Caki2 (cell line): ENCODE results near the gene HAUS2. TPM values are rescaled to one million over a fixed set of nuclear protein-coding genes. Genes with fewer than 3 reads are reported as not detected.
A peak's percentile ranks its signal among the peaks of the same experiment; 100 is the strongest.
"Not testable (repeated sequence)": the region's sequence is repeated elsewhere in the genome, so short reads cannot be mapped to it uniquely, and the experiment has no call there.

ENCODE experiments used
- DNase-seq: peaks from one replicate; pipeline ENCODE4 v3.0.0-alpha.2; 2015; ENCODE audit warnings: low read depth
- in situ Hi-C: cut with HindIII; loops from 2 replicates; pipeline ENCODE4 v1.10.0; 2016; ENCODE audit warnings: low sequenced_read_pairs, low pct_unique_long_range_greater_than_20kb, mixed read lengths
- total RNA-seq: library from RNA; depleted of rRNA; stranded (reverse); fragments of >200 nt; shearing (Covaris generic); gene quantifications from 2 replicates; pipeline ENCODE4 v1.2.3, GENCODE V29; 2014; ENCODE audit warnings: low replicate concordance

The HAUS2 gene
- total RNA-seq, 1 experiment from 2014 or later = 26.2 TPM

- in situ Hi-C loops, DNase-seq: not testable (repeated sequence)
These were observed 8.0 kb downstream of the HAUS2 start for GRCh38 chr15:42556550-42557207.

GRCh38 chr15:42558739-42559138 lies 10.1 kb downstream of the HAUS2 start:
- in situ Hi-C loops = no loop called here
- DNase-seq = no peak

GRCh38 chr15:42575188-42576039 lies 26.8 kb downstream of the HAUS2 start, which contains the start of gene STARD9:
STARD9 (plus strand) TSS chr15:42575606; CDS start chr15:42575716, 110 bp downstream.
- peak; percentile 99 for DNase-seq
- in situ Hi-C loops = no loop called here

- no peak for DNase-seq
- in situ Hi-C loops = no loop called here
These were observed 27.5 kb downstream of the HAUS2 start for GRCh38 chr15:42576040-42576594.

GRCh38 chr15:42576776-42577175 lies 28.1 kb downstream of the HAUS2 start:
- no peak for DNase-seq
- in situ Hi-C loops = no loop called here

GRCh38 chr15:42577514-42578031 lies 28.9 kb downstream of the HAUS2 start:
- DNase-seq = no peak
- in situ Hi-C loops = no loop called here

GRCh38 chr15:42578984-42579537 lies 30.4 kb downstream of the HAUS2 start:
- in situ Hi-C loops = no loop called here
- no peak for DNase-seq

- in situ Hi-C loops = no loop called here
- DNase-seq = peak; percentile 57
These were observed 32.7 kb downstream of the HAUS2 start for GRCh38 chr15:42581272-42581730.

- in situ Hi-C loops = no loop called here
- DNase-seq = no peak
These were observed 34.1 kb downstream of the HAUS2 start for GRCh38 chr15:42582569-42583375.

- in situ Hi-C loops = no loop called here
- DNase-seq = no peak
These were observed 35.6 kb downstream of the HAUS2 start for GRCh38 chr15:42584031-42584765.

GRCh38 chr15:42590619-42591237 lies 42.1 kb downstream of the HAUS2 start:
- DNase-seq = no peak
- in situ Hi-C loops = no loop called here

GRCh38 chr15:42591238-42591934 lies 42.7 kb downstream of the HAUS2 start:
- peak; percentile 4 for DNase-seq
- in situ Hi-C loops = no loop called here

- DNase-seq = no peak
- in situ Hi-C loops = no loop called here
These were observed 44.1 kb downstream of the HAUS2 start for GRCh38 chr15:42592716-42593115.

GRCh38 chr15:42593143-42593542 lies 44.5 kb downstream of the HAUS2 start:
- no peak for DNase-seq
- in situ Hi-C loops = no loop called here

GRCh38 chr15:42594095-42594494 lies 45.5 kb downstream of the HAUS2 start:
- no peak for DNase-seq
- in situ Hi-C loops = no loop called here

GRCh38 chr15:42595626-42596240 lies 47.1 kb downstream of the HAUS2 start:
- in situ Hi-C loops = no loop called here
- DNase-seq = no peak
